ENCODE data around the gene TMEM255B.
"Not testable (repeated sequence)": the region's sequence is repeated elsewhere in the genome, so short reads cannot be mapped to it uniquely, and the experiment has no call there.

The TMEM255B gene

DNA sequence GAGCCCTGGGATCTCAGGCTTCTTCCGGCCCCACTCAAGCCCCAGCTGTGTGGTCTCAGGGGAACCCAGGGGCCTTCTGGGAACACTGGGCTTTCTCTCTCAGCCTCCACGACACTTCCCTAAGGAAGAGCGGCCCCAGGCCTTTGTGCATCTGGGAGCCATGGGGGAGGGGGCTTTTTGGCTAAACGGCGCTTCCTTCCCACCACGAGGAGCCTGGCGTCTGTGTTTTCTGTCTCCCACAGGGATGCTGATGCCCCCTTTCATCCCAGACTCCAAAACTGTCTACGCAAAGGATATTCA is 24.2 kb upstream of the TMEM255B start:
- DNase-seq (ENCODE audit: low read depth) = no peak

DNA sequence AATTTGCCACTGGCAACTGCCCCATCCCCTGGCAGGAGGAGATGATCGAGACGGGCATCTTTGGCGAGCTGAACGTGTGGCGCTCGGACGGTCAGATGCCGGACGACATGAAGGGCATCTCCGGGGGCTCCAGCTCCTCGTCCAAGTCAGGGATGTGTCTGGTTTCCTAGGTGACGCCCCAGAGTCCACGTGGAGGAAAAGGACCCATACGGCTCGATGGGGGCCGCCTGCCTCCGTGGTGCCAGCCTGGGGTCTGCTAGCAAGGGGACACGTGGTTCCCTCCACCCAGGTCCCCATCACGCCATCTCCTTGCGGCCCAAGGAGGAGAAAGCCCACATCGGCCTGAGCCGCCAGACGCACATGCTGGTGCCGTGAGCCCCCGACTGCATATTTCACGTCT is 23.8 kb upstream of the TMEM255B start:
- no peak for DNase-seq (ENCODE audit: low read depth)

DNA sequence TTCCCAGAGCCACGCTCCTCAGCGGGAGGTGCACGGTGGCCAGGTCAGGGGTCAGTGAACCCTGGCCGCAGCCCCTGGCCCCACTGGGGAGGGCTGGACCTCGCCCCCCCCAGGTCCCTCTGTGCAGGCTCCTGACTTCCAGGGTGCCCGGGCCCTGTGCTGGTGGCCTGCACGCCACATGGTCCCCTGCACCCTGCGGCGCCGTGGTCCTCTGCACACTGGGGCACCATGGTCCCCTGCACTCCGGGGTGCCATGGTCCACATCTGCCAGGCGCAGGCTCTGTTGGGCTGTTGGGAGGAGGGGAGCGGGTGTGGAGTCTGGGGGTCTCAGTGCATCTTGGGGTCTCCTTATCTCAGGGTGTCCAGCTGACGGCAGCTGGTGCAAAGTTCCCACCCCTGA is 23.3 kb upstream of the TMEM255B start:
- DNase-seq (ENCODE audit: low read depth) = no peak

DNA sequence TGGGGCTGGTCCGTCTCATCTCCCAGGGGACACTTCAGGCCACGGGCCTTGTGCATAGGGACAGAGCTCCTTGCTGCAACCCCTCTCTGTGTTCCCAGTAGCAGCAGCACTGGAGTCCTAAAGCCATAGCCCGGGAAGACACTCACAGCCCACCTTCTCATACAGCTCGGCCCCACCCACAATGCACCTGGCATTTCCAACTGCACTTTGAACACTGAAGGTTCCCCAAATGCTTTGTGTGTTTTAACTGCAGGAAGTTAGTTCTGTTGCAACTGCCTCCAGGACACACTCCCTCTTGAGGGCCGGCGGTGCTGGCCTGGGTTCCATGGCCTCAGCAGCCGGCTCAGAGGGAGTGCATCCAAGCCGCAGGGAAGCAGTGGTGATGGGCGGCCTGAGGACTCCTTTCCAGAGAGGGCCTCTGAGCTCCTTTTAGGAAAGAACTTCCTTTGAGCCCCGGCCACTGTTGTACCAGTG is 22.7 kb upstream of the TMEM255B start:
- DNase-seq (ENCODE audit: low read depth) = no peak

DNA sequence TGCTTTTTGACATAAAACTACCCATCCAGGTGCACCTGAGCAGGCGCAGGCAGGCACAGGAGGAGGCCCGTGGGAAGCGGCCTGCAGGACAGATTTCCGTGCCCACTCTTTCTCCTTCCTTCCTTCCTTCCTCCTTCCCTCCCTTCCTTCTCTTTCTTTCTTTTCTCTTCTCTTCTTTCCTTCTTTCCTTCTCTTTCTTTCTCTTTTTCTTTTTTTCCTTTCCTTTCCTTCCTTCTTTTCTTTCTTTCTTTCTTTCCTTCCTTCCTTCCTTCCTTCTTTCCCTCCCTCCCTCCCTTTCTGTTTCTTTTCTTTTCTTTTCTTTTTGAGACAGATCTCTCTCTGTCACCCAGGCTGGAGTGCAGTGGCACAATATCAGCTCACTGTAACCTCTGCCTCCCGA is 21.2 kb upstream of the TMEM255B start:
- DNase-seq (ENCODE audit: low read depth) = no peak

DNA sequence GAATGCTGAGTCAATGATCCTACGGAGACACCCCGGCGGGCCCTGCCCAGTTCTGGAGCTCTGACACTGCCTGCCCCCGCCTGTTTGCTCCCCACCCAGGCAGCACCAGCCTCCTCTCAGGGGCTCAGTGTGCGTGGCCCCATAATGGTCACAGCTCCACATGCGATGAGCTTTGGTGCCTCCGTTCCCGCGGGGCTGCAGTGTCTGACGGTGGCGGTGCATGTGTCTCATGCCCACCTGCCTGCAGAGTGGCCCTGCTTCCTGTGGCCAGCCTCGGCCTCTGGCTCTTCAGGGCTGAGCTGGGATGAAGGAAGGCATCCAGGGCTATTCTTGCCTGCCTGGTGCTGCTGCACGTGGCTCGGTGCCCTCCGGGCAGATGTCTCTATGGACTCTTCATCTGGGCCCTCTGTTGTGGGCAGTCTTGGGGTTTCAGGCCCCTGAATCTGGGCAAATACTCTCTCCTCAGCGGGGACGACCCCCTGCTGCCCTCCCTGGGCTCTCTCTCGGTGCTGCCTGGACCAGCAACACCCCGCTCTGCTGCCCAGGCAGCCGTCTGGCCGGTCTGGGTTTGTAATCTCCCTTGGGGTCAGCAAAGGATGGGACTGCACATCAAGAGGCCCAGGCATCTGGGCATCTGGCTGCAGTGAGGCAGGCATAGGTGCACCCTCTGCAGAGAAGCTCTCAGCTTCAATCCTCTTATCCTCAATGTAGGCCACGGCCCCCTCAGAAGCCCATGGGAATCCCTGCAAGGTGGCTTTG is 19.3 kb upstream of the TMEM255B start:
- DNase-seq (ENCODE audit: low read depth) = no peak

DNA sequence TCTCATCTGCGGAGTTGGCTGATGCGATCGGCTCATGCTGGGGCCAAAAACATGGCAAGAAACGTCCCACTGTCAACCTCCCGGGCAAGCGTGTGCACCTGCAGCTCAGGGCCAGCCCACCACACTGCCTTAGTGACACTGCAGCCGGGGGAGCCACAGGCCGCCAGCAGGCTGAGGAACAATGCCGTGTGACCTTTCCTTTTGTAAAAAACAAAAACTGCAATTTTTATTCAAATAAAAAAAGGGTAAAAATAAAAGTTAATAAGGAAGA is 18.8 kb upstream of the TMEM255B start:
- DNase-seq (ENCODE audit: low read depth) = no peak

DNA sequence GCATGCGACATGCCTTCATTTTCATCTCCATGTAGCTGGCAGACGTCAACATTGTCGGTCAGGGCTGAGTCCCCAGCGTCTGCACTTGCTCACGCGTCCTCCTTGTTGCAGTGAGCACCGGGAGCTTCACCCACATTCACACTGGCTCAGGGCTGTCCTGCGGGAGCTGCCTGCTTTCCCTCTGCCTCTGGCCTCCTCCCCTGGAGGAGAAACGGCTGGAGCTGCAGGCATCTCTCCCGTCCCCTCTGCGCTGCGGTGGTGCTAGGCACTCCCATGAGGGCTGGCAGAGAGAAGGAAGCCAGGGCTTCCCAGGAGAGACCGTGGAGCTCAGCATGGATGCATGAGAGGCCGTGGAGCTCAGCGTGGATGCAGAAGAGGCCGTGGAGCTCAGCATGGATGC is 18.4 kb upstream of the TMEM255B start:
- no peak for DNase-seq (ENCODE audit: low read depth)

DNA sequence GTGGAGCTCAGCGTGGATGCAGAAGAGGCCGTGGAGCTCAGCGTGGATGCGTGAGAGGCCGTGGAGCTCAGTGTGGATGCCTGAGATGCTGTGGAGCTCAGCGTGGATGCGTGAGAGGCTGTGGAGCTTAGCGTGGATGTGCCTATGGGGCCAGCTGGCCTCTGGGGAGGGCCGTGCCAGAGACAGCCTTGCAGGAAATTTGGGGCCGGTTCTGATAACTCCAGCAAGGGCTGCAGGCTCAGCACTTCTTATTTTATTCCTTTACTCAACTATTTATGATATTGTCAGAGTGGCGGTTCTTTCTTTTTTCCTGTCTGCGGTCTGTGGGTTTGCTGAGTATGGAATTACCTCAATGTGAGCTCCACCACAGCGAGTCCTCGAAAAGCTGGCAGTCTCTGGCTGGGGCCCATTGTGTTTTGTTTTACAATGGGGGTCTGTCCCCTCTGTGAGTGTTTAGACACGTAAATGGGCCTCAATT is 17.8 kb upstream of the TMEM255B start:
- no peak for DNase-seq (ENCODE audit: low read depth)

DNA sequence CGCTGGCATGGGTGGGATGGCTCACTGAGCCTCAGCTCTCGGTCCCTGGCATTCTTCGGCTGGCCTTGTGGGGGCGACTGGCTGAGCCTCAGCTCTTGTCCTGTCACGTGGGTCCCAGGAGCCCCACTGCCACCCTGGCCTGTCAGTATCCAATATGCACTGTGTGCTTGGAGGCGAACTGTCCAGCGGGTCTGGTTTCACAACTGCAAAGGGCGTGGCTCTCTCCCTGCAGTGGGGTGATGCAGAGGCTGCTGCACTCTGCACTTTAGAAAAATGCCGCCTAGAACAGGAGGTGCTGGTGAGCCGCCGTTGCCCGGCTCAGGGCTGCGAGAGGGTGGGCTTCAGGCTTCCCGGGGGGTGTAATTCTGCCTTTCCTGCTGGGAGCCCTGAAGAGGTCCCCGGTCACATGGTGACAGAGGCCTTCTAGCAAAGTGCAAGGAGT is 17.0 kb upstream of the TMEM255B start:
- no peak for DNase-seq (ENCODE audit: low read depth)

DNA sequence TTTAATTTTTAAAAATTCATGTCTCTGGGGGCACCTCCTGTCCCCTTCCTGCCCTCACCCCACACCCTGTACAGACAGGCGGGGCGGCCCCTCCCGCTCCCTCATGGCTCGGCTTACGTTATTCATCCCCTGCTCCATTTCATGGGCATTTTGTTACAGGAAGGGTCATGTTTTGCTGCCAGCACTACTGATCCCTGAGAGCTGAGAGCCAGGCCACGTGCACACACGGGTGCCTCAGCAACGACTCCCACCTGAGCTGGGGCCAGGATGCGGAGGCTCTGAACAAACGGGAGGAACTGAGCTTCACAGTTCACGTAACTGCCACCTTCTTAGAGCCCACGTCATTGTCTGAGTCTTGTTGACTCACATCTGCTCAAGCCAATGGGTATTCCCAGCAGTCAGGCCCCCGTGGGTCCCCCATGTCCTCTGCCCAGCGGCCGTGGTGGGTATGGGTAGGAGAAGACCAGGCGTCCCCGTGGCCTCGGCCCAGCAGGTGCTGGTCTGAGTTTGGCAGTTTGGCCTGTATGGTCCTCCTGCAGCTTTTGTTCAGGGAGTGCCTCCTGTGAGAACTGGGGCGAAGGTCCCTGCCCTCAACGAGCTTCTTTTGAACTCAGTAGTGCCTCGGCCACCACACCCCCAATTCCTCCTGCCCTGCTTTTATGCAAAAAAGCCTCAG is 16.4 kb upstream of the TMEM255B start:
- no peak for DNase-seq (ENCODE audit: low read depth)

DNA sequence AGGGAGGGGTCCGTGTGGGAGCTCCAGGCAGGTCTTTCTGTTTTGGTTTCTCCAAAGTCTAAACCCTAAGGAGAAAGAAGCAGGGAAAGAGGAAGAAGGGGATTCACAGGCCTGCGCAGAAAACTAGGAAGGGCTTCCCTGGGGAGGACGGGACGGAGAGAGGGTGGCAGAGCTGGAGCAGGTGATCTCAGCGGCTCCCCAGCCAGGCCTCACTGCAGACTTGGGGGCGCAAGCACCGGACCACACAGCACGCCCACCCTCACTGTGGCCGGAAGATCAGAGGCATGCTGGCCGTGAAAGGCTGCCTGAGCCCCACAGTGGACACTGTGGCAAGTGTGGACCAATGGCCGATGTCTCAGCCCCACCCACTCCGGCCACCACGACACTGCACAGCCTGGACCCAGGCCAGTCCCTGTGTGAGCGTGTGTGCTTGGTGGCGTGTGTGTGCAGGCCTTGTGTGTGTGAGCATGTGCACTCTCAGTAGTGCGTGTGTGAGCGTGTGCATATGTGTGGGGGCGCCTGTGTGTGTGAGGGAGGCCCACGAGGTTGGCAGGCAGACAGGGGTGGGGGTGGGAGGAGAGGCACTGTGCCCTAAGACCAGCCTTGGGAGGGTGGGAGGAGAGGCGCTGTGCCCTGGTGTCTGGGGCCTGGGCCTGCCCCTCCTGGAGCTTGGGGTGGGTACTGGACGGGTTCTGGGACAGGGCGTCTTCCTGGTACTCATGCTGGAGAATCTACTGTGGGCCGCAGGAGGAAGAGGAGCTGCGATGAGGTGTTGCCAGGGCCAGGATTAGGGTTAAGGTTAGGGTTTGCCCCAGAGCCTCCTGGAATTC is 15.4 kb upstream of the TMEM255B start:
- no peak for DNase-seq (ENCODE audit: low read depth)

DNA sequence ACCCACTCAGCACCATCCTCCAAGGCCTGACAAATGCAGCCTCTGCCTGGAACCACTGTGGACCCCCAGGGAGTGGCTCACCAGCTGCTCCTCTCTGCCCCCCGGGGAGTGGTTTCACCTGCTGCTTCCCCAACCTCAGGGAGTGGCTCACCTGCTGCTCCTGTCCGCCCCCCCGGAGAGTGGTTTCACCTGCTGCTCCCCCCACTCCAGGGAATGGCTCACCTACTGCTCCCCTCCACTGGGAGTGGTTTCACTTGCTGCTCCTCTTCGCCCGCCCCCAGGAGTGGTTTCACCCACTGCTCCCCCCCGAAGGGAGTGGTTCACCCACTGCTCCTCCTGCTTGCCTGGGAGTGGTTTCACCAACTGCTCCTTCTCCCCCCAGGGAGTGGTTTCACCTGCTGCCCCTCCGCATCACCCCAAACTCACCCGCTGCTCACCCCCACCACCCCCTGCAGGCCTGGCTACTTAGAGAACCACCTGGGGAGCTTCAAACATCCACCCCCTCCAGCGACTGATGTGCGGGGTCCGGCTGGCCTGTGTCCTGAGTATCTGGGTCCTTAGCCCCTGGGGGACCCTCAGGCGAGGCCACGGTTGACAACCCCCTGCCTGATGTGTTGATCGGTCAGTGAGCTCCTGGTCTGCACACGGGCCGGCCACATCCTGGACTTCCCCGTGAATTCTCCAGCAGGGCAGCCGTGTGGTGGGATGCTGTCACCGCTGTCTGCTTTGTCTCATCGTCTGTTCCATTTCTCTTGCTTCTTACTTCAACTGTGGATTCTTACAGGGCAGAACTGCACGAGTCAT is 14.6 kb upstream of the TMEM255B start:
- no peak for DNase-seq (ENCODE audit: low read depth)

DNA sequence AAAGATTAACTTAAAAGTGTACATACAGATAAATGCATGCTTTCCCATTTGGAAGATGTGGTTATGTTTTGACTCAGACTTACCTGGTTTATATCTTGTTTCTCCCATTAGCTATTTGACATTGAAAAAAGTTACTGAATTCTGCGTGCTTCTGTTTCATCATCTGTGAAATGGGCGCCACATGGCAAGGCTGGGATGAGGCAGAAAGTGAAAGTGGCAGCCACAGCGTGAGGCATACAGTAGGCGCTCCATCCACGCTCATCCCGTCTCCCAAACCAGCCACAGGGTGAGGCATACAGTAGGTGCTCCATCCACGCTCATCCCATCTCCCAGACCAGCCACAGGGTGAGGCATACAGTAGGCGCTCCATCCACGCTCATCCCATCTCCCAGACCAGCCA is 14.0 kb upstream of the TMEM255B start:
- DNase-seq (ENCODE audit: low read depth) = no peak

DNA sequence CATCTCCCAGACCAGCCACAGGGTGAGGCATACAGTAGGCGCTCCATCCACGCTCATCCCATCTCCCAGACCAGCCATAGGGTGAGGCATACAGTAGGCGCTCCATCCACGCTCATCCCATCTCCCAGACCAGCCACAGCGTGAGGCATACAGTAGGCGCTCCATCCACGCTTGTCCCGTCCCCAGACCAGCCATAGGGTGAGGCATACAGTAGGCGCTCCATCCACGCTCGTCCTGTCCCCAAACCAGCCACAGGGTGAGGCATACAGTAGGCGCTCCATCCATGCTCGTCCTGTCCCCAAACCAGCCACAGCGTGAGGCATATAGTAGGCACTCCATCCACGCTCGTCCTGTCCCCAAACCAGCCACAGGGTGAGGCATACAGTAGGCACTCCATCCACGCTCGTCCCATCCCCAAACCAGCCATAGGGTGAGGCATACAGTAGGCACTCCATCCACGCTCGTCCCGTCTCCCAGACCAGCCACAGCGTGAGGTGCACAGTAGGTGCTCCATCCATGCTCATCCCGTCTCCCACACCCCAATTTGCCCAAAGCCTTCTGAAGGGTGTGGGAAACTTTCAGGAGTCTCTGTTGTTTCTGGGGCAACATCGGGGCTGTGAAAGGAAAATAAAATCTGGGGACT is 13.4 kb upstream of the TMEM255B start:
- DNase-seq (ENCODE audit: low read depth) = not testable (repeated sequence)

DNA sequence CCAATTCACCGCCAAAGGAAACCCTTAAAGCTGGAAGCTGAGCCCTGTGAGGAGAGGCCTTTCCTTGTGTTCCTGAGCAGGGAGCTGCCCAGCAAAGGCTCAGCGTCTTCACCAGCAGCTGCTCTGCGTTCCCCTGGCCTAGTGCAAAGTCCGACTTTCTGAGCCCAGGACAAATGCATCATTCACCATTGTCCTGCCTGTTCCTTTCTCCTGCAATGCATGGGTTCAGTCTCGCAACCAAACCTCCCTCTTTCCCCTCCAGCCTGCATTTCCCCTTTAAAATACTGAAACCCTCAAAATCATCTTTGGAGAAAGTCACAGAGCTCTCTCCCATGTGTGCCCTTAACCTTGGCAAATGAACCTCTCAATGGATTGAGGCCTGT is 12.9 kb upstream of the TMEM255B start:
- DNase-seq (ENCODE audit: low read depth) = no peak

DNA sequence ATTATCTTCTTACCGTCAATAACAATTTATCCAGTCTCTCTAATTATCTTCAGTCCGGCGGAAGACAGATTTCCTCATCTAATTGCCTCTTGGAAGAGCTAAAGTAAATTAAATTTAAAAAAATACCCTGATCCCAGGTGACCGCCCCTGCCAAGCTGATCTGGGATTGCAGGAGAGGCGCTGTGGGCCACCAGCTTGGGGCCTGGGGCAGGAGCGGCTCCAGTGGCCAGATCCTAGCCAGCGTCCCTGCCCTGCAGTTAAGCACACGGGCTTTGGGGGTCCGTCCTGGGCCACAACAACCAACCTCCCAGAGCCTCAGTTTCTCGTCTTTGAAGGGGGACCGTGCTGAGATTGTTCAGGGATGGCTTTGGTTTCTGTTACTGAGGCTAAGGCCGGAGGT is 12.4 kb upstream of the TMEM255B start:
- DNase-seq (ENCODE audit: low read depth) = no peak

DNA sequence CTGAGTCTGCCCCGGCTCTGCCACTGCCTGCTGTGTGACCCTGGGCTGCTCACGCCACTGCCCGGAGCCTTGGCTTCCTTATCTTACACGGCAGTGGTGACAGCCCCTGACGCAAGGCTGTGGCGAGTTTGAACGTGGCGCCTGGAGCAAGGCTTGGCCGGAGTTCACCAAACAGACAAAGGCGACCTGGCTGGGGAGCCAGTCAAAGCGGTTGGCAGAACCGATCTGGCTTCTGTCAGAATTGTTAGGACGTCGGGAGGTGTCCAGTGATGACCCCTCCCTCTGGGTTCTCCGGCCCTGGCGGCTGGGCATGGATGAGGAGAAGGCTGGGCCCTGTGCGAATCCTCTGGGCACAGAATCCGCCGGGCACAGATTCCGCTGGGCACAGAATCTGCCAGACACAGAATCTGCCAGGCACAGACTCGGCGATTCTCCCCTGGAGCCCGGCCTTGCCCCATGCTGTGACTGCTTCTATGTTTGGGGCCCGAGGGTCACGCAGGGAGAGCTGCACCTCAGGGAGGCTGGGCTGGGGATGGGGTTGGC is 11.7 kb upstream of the TMEM255B start:
- DNase-seq (ENCODE audit: low read depth) = no peak

DNA sequence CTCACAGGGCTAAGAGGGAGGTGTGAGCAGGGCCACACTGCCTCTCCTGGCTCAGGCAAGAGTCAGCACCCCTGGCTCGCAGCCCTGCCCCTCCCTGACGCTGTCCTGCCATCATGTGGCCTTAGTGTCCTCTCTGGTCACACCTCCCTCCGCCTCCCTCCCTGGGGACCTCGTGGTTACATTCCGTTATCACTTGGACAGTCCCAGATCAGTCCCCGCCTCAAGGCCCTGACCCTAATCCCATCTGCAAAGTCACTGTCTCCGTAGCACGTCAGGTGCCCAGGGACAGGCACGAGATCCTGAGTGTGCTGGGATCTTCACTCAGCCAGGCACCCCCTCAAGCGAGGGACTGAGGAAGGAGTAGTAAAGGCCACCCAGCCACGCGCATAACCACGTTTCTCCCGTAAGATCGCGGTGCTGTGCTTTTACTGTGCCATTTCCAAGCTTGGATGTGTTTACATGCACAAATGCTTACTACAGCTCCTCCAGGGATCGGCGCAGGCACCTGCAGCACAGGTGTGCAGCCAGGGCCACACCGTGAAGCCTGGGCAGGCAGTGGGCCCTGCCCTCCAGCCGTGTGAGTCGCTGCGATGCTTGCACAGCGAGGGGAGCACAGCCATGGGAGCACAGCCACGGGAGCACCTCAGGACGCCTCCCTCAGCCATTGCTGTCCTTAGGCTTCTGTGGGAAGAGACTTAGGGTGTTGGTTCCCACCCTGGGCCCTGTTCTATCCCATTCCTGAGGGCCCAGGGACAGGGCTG is 10.7 kb upstream of the TMEM255B start:
- no peak for DNase-seq (ENCODE audit: low read depth)

DNA sequence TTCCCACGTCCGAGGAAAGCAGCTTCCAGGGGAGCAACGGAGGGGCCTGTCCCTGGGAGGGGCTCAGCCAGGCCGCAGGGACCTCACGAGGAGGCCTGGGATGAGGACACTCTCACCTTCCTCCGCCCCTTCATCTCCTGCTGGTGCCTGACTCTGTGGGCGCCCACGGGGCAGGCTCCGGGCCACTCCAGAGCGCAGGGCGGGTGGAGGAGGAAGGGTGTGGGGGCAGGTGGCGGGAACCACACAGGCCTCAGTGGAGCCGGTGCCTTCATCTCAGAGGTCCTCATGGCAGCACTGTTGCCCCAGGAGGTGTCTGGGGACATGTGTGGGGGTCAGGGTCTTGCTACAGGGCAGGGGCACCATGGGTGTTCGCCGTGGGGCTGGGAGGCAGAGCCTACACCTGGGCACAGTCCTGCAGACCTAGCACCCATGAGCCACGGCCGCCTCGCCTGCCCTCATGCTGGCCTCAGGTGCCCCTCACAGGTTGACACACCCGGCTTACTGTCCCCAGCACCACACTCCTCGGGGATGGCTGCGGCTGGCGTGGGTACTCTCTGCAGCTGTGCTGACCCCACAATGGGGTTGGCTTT is 10.1 kb upstream of the TMEM255B start:
- no peak for DNase-seq (ENCODE audit: low read depth)
